GM23338 (cell line): Measurements from ENCODE around the gene ACOT13. TPM values are rescaled to one million over a fixed set of nuclear protein-coding genes. Genes with fewer than 3 reads are reported as not detected.

ENCODE experiments used
- ATAC-seq: fragments of 200-7000 bp; cut with Tn5 transposase; 3 replicates; pipeline ENCODE4 v1.9.1; 2020
- DNase-seq: peaks from one replicate; pipeline ENCODE4 v3.0.0-alpha.2; 2015; ENCODE audit warnings: low spot score
- H2AFZ ChIP-seq: fragments of 200-600 bp; sonication (generic); 2 replicates; pipeline ENCODE4 v1.8.0; 2016; ENCODE audit warnings: antibody characterized with exemption, mild to moderate bottlenecking, moderate library complexity
- H3F3A ChIP-seq: fragments of 200-600 bp; sonication (generic); replicated peaks from 2 replicates; pipeline ENCODE4 v1.8.0; 2017; ENCODE audit warnings: antibody characterized with exemption, mixed run types, low read depth
- H3K27ac ChIP-seq: fragments of 200-600 bp; sonication (generic); 2 replicates; pipeline ENCODE4 v1.6.1; 2016; ENCODE audit warnings: low read depth
- H3K27me3 ChIP-seq: fragments of 200-600 bp; sonication (generic); 2 replicates; pipeline ENCODE4 v1.8.0; 2016; ENCODE audit warnings: mild to moderate bottlenecking, mixed run types, moderate library complexity; ENCODE audit not compliant: insufficient read depth
- H3K36me3 ChIP-seq: fragments of 200-600 bp; sonication (generic); 2 replicates; pipeline ENCODE4 v1.8.0; 2016; ENCODE audit warnings: mild to moderate bottlenecking; ENCODE audit not compliant: insufficient read depth
- H3K4me1 ChIP-seq: fragments of 200-600 bp; sonication (generic); 2 replicates; pipeline ENCODE4 v1.8.0; 2016; ENCODE audit warnings: mild to moderate bottlenecking, moderate library complexity; ENCODE audit not compliant: insufficient read depth
- H3K4me2 ChIP-seq: fragments of 200-600 bp; sonication (generic); 2 replicates; pipeline ENCODE4 v1.7.1; 2017; ENCODE audit warnings: mixed run types
- H3K4me3 ChIP-seq: fragments of 200-600 bp; sonication (generic); 2 replicates; pipeline ENCODE4 v1.6.1; 2016; ENCODE audit warnings: mixed run types
- H3K79me2 ChIP-seq: fragments of 200-600 bp; sonication (generic); replicated peaks from 2 replicates; pipeline ENCODE4 v1.8.0; 2017; ENCODE audit warnings: mild to moderate bottlenecking; ENCODE audit not compliant: insufficient read depth
- H3K9me2 ChIP-seq: fragments of 200-600 bp; sonication (generic); 2 replicates; pipeline ENCODE4 v1.8.0; 2017; ENCODE audit not compliant: insufficient read depth
- H4K20me1 ChIP-seq: fragments of 200-600 bp; sonication (generic); replicated peaks from 2 replicates; pipeline ENCODE4 v1.8.0; 2017; ENCODE audit warnings: mild to moderate bottlenecking; ENCODE audit not compliant: insufficient read depth
- H3K27ac Mint-ChIP-seq: 2 replicates; pipeline ENCODE4 v1.8.0; 2020; ENCODE audit warnings: inconsistent platforms, mild to moderate bottlenecking, moderate library complexity, mixed read lengths
- H3K27me3 Mint-ChIP-seq: 3 replicates; pipeline ENCODE4 v1.8.0; 2022; ENCODE audit warnings: low read depth, mild to moderate bottlenecking, moderate library complexity, mixed read lengths, inconsistent platforms; ENCODE audit not compliant: insufficient read depth, poor library complexity
- H3K36me3 Mint-ChIP-seq: 3 replicates; pipeline ENCODE4 v1.8.0; 2021; ENCODE audit warnings: low read depth, mild to moderate bottlenecking, inconsistent platforms, moderate library complexity, mixed read lengths
- H3K4me1 Mint-ChIP-seq: 3 replicates; pipeline ENCODE4 v1.8.0; 2020; ENCODE audit warnings: mild to moderate bottlenecking, inconsistent platforms, mixed read lengths
- H3K4me3 Mint-ChIP-seq: 3 replicates; pipeline ENCODE4 v1.8.0; 2021; ENCODE audit warnings: moderate library complexity, mild to moderate bottlenecking, inconsistent platforms, mixed read lengths
- H3K9me3 Mint-ChIP-seq: 3 replicates; pipeline ENCODE4 v1.8.0; 2020; ENCODE audit warnings: moderate library complexity, mild to moderate bottlenecking, inconsistent platforms, mixed read lengths
- CREB1 ChIP-seq: fragments of 250-450 bp; sonication (Bioruptor Pico); IDR thresholded peaks from 2 replicates; pipeline ENCODE4 v1.5.0; 2020; ENCODE audit warnings: low read depth, mild to moderate bottlenecking, moderate library complexity
- ETS1 ChIP-seq: IDR thresholded peaks from 2 replicates; pipeline ENCODE4 v1.6.1; 2016; ENCODE audit warnings: antibody characterized with exemption
- EZH2 ChIP-seq: fragments of 200-600 bp; sonication (generic); IDR thresholded peaks from one replicate; pipeline ENCODE4 v1.8.0; 2017; ENCODE audit warnings: antibody characterized with exemption, mild to moderate bottlenecking, low read depth; ENCODE audit not compliant: unreplicated experiment
- EZH2phosphoT487 ChIP-seq: fragments of 200-600 bp; sonication (generic); IDR thresholded peaks from one replicate; pipeline ENCODE4 v1.8.1; 2018; ENCODE audit warnings: antibody characterized with exemption; ENCODE audit not compliant: unreplicated experiment
- JUNB ChIP-seq: IDR thresholded peaks from one replicate; pipeline ENCODE4 v1.6.1; 2016; ENCODE audit warnings: antibody characterized with exemption; ENCODE audit not compliant: unreplicated experiment
- NANOG ChIP-seq: IDR thresholded peaks from 2 replicates; pipeline ENCODE4 v1.6.1; 2016; ENCODE audit warnings: antibody characterized with exemption, borderline replicate concordance
- POLR2AphosphoS5 ChIP-seq: IDR thresholded peaks from 2 replicates; pipeline ENCODE4 v1.6.1; 2016; ENCODE audit warnings: antibody characterized with exemption, low read depth
- STAT1 ChIP-seq: IDR thresholded peaks from one replicate; pipeline ENCODE4 v1.6.1; 2016; ENCODE audit warnings: antibody characterized with exemption; ENCODE audit not compliant: unreplicated experiment
- ZNF114 ChIP-seq: fragments of 250-450 bp; sonication (Bioruptor Pico); IDR thresholded peaks from 2 replicates; pipeline ENCODE4 v1.5.0; 2020; ENCODE audit warnings: mild to moderate bottlenecking, moderate library complexity
- ZNF331 ChIP-seq: fragments of 250-450 bp; sonication (Bioruptor Pico); IDR thresholded peaks from 2 replicates; pipeline ENCODE4 v1.5.0; 2020; ENCODE audit warnings: low read depth, mild to moderate bottlenecking, moderate library complexity
- ZNF462 ChIP-seq: fragments of 250-450 bp; sonication (Bioruptor Pico); IDR thresholded peaks from 2 replicates; pipeline ENCODE4 v1.5.0; 2020; ENCODE audit warnings: mild to moderate bottlenecking, moderate library complexity
- polyA plus RNA-seq: library from polyadenylated mRNA; unstranded; fragments of >200 nt; fragmentation: Nextera tagmentation; extraction: Ambion mirVana; gene quantifications from 2 replicates; pipeline ENCODE4 v1.2.1, GENCODE V29; 2016
- total RNA-seq: library from RNA; depleted of rRNA; stranded (reverse); fragments of >200 nt; shearing (Covaris generic); gene quantifications from 2 replicates; pipeline ENCODE4 v1.2.3, GENCODE V29; 2014
- TF ChIP-seq, protein P1 (sequence below): IDR thresholded peaks from one replicate; pipeline ENCODE4 v1.6.1; 2018; ENCODE audit warnings: antibody characterized with exemption; ENCODE audit not compliant: unreplicated experiment
- TF ChIP-seq, protein P2 (sequence below), 2 experiments: fragments of 200-600 bp in 1 of 2; sonication (generic) in 1 of 2; conservative IDR thresholded peaks; 2 replicates each; pipeline versions ENCODE4 v1.5.1 to v1.6.1; 2016 to 2017; ENCODE audit warnings: antibody characterized with exemption in 2 of 2, low read depth in 2 of 2, mild to moderate bottlenecking in 2 of 2, moderate library complexity in 1 of 2

Gene ACOT13
- total and polyA plus RNA-seq, 2 experiments from 2014 or later: 17.8 to 175 TPM

GRCh38 chr6:24709014-24709711 is 42.3 kb downstream of the ACOT13 start:
- Mint-ChIP-seq H3K36me3 (peaks cover 92% of the 10 kb centered on the region), H3K27me3 (peaks cover 3% of the 10 kb centered on the region), H3K9me3 (no peaks in the 10 kb centered on the region), H3K4me3 (no peak overlapping the region), H3K4me1 (no peaks in the 10 kb centered on the region), H3K27ac (no peak overlapping the region; the same call in 1 of the 2 replicates)
- Histone ChIP-seq H3K4me2 (no peak overlapping the region), H3K27me3 (no peaks in the 10 kb centered on the region), H3K27ac (0 out of 2 replicates have a peak overlapping the region, but pooled peaks have one; percentile 39), H3K4me1 (no peaks in the 10 kb centered on the region), H3K36me3 (peaks cover 65% of the 10 kb centered on the region), H3K4me3 (no peak overlapping the region), H3K9me2 (no peaks in the 10 kb centered on the region), H2AFZ (no peak overlapping the region), H3K79me2 (peaks cover 54% of the 10 kb centered on the region), H3F3A (peaks cover 12% of the 10 kb centered on the region; the same call in 1 of the 2 replicates), H4K20me1 (peaks cover 31% of the 10 kb centered on the region)
- DNase-seq: no peak
- TF ChIP-seq EZH2phosphoT487: no peak
- no peak for TF ChIP-seq JUNB
- TF ChIP-seq ZNF331 (CRISPR knock-in tag): no peak
- TF ChIP-seq POLR2AphosphoS5: no peak
- no peak for TF ChIP-seq ZNF462 (CRISPR knock-in tag)
- no peak for TF ChIP-seq ZNF114 (CRISPR knock-in tag)
- no peak for TF ChIP-seq CREB1 (CRISPR knock-in tag)
- TF ChIP-seq NANOG: no peak
- TF ChIP-seq, protein P1, sequence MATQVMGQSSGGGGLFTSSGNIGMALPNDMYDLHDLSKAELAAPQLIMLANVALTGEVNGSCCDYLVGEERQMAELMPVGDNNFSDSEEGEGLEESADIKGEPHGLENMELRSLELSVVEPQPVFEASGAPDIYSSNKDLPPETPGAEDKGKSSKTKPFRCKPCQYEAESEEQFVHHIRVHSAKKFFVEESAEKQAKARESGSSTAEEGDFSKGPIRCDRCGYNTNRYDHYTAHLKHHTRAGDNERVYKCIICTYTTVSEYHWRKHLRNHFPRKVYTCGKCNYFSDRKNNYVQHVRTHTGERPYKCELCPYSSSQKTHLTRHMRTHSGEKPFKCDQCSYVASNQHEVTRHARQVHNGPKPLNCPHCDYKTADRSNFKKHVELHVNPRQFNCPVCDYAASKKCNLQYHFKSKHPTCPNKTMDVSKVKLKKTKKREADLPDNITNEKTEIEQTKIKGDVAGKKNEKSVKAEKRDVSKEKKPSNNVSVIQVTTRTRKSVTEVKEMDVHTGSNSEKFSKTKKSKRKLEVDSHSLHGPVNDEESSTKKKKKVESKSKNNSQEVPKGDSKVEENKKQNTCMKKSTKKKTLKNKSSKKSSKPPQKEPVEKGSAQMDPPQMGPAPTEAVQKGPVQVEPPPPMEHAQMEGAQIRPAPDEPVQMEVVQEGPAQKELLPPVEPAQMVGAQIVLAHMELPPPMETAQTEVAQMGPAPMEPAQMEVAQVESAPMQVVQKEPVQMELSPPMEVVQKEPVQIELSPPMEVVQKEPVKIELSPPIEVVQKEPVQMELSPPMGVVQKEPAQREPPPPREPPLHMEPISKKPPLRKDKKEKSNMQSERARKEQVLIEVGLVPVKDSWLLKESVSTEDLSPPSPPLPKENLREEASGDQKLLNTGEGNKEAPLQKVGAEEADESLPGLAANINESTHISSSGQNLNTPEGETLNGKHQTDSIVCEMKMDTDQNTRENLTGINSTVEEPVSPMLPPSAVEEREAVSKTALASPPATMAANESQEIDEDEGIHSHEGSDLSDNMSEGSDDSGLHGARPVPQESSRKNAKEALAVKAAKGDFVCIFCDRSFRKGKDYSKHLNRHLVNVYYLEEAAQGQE: no peak
- no peak for TF ChIP-seq STAT1
- TF ChIP-seq ETS1: no peak
- TF ChIP-seq, protein P2, sequence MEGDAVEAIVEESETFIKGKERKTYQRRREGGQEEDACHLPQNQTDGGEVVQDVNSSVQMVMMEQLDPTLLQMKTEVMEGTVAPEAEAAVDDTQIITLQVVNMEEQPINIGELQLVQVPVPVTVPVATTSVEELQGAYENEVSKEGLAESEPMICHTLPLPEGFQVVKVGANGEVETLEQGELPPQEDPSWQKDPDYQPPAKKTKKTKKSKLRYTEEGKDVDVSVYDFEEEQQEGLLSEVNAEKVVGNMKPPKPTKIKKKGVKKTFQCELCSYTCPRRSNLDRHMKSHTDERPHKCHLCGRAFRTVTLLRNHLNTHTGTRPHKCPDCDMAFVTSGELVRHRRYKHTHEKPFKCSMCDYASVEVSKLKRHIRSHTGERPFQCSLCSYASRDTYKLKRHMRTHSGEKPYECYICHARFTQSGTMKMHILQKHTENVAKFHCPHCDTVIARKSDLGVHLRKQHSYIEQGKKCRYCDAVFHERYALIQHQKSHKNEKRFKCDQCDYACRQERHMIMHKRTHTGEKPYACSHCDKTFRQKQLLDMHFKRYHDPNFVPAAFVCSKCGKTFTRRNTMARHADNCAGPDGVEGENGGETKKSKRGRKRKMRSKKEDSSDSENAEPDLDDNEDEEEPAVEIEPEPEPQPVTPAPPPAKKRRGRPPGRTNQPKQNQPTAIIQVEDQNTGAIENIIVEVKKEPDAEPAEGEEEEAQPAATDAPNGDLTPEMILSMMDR (conservative IDR thresholded peaks at IDR 0.05; ENCODE audit: low read depth in 2 of 2): no peak
- no peak for TF ChIP-seq EZH2
- no peak for ATAC-seq
